Tibial artery (tissue), 4 donors: ENCODE results near the gene PRG2.

ENCODE experiments used
- DNase-seq, 2 donors: peaks; one replicate each; pipeline ENCODE4 v3.0.0-alpha.2; 2019
- H3K27ac ChIP-seq, 2 donors: fragments of 200-600 bp; sonication (generic) in 1 of 2; 1 replicate in 1 of 2; 2 replicates in 1 of 2; pipeline ENCODE4 v1.5.1; 2018 to 2019; ENCODE audit warnings: mild to moderate bottlenecking in 1 of 2
- H3K27me3 ChIP-seq, 2 donors: fragments of 200-600 bp; sonication (generic) in 1 of 2; one replicate each; pipeline versions ENCODE4 v1.5.1 to v1.6.0; 2016 to 2019
- H3K36me3 ChIP-seq, 3 donors: fragments of 200-600 bp; sonication (generic) in 2 of 3; one replicate each; pipeline ENCODE4 v1.5.1; 2016 to 2019; ENCODE audit warnings: mild to moderate bottlenecking in 2 of 3
- H3K4me1 ChIP-seq, 4 donors: fragments of 200-600 bp; sonication (generic) in 2 of 4; 1 replicate in 3 of 4; 2 replicates in 1 of 4; pipeline ENCODE4 v1.5.1; 2016 to 2019
- H3K4me3 ChIP-seq, 2 donors: fragments of 200-600 bp; sonication (generic) in 1 of 2; 1 replicate in 1 of 2; 2 replicates in 1 of 2; pipeline ENCODE4 v1.5.1; 2018 to 2019; ENCODE audit warnings: mild to moderate bottlenecking in 2 of 2
- H3K9me3 ChIP-seq, 3 donors: fragments of 200-600 bp; sonication (generic) in 1 of 3; one replicate each; pipeline ENCODE4 v1.5.1; 2016 to 2019
- intact Hi-C: fragments of 100-400 bp; cut with DNase I; formaldehyde crosslinking; loops from one replicate; pipeline ENCODE4 v1.15.0; 2023; ENCODE audit warnings: low total_unique reads
- TF ChIP-seq, protein P1 (sequence below), 2 experiments: fragments of 200-600 bp in 1 of 2; fragments of 450-650 bp in 1 of 2; IDR thresholded peaks; one replicate each; pipeline ENCODE4 v1.5.1; 2017 to 2019; ENCODE audit warnings: antibody characterized with exemption in 2 of 2, mild to moderate bottlenecking in 1 of 2, moderate library complexity in 1 of 2

The PRG2 gene

DNA sequence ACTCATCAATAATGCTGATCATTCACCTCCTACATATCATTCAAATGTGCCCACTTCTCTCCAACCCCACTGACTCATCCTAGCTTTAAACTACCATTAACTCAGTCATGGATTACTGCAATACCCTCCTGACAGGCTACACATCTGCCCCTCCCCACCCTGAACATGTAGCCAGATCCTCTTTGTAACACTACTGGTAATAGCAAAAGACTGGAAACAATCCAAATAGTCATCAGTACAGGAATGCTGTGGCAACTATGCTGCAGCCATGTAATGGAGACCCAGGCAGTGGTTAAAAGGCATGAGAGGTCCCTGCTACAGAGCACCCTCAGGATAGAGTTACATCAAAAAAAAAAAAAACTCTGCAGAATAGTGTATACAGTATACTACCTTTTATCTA, 19.8 kb upstream of the PRG2 start:
- Histone ChIP-seq H3K4me3 (no peak overlapping the region), H3K4me1 (peaks cover 0 to 3% (median 0%) of the 10 kb centered on the region in 4 donors), H3K27me3 (no peaks in the 10 kb centered on the region), H3K9me3 (no peaks in the 10 kb centered on the region), H3K36me3 (peaks cover 65 to 93% (median 77%) of the 10 kb centered on the region in 3 donors), H3K27ac (no peak overlapping the region)
- TF ChIP-seq, protein P1, sequence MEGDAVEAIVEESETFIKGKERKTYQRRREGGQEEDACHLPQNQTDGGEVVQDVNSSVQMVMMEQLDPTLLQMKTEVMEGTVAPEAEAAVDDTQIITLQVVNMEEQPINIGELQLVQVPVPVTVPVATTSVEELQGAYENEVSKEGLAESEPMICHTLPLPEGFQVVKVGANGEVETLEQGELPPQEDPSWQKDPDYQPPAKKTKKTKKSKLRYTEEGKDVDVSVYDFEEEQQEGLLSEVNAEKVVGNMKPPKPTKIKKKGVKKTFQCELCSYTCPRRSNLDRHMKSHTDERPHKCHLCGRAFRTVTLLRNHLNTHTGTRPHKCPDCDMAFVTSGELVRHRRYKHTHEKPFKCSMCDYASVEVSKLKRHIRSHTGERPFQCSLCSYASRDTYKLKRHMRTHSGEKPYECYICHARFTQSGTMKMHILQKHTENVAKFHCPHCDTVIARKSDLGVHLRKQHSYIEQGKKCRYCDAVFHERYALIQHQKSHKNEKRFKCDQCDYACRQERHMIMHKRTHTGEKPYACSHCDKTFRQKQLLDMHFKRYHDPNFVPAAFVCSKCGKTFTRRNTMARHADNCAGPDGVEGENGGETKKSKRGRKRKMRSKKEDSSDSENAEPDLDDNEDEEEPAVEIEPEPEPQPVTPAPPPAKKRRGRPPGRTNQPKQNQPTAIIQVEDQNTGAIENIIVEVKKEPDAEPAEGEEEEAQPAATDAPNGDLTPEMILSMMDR (IDR thresholded peaks at IDR 0.05): no peak
- DNase-seq: no peak
- intact Hi-C loops: no loop called here

DNA sequence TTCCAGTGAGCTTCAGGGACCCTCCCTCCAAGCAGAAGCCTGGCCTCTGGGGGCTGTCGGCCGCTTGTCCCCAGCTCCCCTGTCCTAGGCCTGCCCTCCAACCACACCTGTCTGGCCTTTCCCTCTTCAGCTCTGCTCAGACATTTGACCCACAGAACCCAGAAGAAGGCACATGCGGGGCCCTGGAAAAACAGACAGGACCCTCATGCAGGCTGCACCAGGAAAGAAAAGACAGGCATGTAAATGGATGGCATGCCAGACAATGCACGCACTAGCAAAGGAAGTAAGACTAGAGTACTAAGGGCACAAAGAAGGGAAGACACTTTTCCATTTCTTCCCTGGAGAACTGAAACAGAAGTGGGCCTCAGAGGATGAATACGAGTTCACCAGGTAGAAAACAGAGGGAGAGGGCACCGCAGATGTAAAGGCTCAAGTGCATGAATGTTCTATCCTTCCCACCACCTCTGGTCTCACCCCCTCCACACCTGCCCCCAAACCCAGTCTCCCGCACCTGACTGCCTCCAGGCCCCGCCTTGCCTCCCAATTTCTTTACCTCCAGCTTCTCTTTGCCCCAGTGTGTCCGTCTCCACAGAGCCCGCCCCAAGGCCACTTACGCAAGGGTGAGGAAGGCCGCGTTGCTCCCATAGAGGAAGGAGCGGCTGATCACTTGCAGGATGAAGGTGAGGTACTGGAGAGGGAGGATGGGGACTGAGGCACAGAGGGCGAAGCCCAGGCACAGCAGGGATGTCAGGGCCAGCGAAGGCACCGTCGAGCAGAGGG, 19.1 kb upstream of the PRG2 start:
- Histone ChIP-seq H3K4me3 (no peak overlapping the region), H3K27ac (no peak overlapping the region), H3K36me3 (peaks cover 57 to 91% (median 70%) of the 10 kb centered on the region in 3 donors), H3K9me3 (no peaks in the 10 kb centered on the region), H3K27me3 (no peaks in the 10 kb centered on the region), H3K4me1 (peaks cover 0 to 3% (median 0%) of the 10 kb centered on the region in 4 donors)
- TF ChIP-seq, protein P1 (IDR thresholded peaks at IDR 0.05): no peak
- DNase-seq: no peak
- intact Hi-C loops: no loop called here

DNA sequence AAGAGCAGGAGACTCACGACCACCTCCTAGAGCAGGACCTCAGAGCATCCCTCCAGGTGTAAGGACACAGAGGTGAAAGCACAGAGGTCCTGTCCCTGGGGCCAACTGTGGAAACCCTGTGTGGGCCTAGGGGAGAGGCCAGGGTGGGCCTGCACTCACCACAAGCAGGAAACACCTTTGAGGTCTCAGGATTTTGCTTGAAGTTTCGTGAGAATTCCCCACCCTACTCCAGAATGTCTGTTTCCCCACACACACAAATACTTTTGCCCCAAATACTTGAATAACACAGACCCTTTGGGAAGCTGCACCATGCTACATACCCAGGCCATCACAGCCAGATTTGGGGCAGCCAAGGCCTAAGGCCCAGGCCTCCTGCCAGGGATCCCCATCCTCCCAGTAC, 18.3 kb upstream of the PRG2 start:
- Histone ChIP-seq H3K27ac (no peak overlapping the region), H3K27me3 (no peaks in the 10 kb centered on the region)
- TF ChIP-seq, protein P1 (IDR thresholded peaks at IDR 0.05): no peak

DNA sequence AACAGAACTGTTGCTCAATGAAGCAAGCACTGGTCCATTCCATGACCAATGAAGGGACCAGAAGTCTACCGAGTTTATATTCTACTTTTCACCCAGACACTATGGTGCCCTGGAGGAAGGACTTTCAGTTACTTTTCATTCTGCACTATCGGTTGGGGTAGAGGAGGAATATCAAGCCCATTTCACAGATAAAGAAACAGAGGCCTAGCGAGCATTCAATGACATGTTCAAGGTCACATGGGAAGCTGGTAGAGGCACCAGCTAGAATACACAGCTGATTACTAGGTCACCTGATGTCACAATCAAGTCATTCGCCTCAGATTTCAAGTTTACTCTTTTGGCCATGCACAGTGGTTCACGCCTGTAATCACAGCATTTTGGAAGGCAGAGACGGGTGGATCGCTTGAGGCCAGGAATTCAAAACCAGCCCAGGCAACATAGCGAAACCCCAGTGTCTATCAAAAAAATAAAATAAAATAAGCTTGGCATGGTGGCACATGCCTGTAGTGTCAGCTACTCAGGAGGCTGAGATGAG, 17.6 kb upstream of the PRG2 start:
- peaks cover 42 to 76% (median 58%) of the 10 kb centered on the region in 3 donors for H3K36me3 ChIP-seq
- TF ChIP-seq, protein P1 (IDR thresholded peaks at IDR 0.05): no peak
- H3K4me3 ChIP-seq: no peak overlapping the region
- no peaks in the 10 kb centered on the region for H3K9me3 ChIP-seq
- H3K4me1 ChIP-seq: peaks cover 0 to 3% (median 0%) of the 10 kb centered on the region in 4 donors
- no peak overlapping the region for H3K27ac ChIP-seq
- no peak for DNase-seq
- intact Hi-C loops: no loop called here
- no peaks in the 10 kb centered on the region for H3K27me3 ChIP-seq

More for the DNA sequence above, 18.3 kb upstream of the PRG2 start:
- intact Hi-C loops: no loop called here
- H3K36me3 ChIP-seq: peaks cover 50 to 83% (median 64%) of the 10 kb centered on the region in 3 donors
- peaks cover 0 to 3% (median 0%) of the 10 kb centered on the region in 4 donors for H3K4me1 ChIP-seq
- no peak for DNase-seq
- H3K9me3 ChIP-seq: no peaks in the 10 kb centered on the region
- no peak overlapping the region for H3K4me3 ChIP-seq

DNA sequence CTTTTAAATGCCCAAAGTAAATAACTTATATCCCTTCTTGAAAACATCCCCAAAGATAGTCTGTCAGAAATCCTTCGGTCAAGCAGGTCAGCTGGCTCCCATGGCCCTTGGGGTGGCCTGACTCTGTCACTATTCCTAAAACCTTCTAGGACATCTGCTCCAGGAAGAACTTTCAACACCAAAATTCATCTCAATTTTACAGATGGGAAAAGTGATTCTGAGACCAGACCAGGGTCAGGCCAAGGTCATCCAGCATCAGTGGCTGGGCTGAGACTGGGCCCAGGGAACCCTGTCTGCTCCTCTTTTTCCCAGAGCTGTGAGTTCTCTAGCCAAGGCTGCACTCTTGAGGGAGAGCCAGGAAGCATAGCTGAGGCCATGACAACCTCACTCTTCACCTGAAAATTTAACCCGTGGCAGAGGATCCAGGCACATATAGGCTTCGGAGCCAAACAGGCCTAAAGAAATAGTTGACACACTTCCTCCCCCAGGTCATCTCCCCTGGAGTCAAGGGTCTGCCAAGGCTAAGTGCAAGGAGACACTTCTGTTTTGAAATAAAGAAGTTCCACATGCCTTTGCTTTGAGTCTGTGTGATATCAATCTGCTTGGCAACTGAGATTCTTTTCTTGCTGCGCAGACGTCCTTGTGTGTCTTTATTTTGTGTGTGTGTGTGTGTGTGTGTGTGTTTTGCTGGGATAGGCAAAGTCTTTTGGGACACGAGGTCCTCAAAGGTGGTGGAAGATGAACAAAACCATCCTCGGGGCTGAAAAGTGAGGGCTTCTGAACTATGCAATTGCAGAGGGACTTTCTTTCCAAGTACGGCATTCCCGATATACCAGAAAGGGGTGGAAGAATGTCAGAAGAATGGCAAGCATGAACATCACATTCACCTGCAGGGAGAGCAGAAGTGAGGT, 16.8 kb upstream of the PRG2 start:
- DNase-seq: no peak
- H3K27ac ChIP-seq: peak overlapping the region in 1 of 2 donors; percentile 17
- intact Hi-C loops: no loop called here

More for the DNA sequence above, 16.8 kb upstream of the PRG2 start:
- no peak overlapping the region for H3K4me3 ChIP-seq
- peaks cover 0 to 3% (median 0%) of the 10 kb centered on the region in 4 donors for H3K4me1 ChIP-seq
- TF ChIP-seq, protein P1 (IDR thresholded peaks at IDR 0.05): no peak
- peaks cover 42 to 69% (median 51%) of the 10 kb centered on the region in 3 donors for H3K36me3 ChIP-seq
- H3K27me3 ChIP-seq: no peaks in the 10 kb centered on the region
- H3K9me3 ChIP-seq: no peaks in the 10 kb centered on the region
